Nephron (organoid): Measurements from ENCODE around the gene MARCO.

ENCODE experiments used
- H3K27ac Mint-ChIP-seq, 3 experiments: 2 replicates each; pipeline ENCODE4 v1.8.0; 2020; ENCODE audit warnings: mixed read lengths in 3 of 3, mild to moderate bottlenecking in 2 of 3, moderate library complexity in 1 of 3
- H3K27me3 Mint-ChIP-seq: 2 replicates; pipeline ENCODE4 v1.8.0; 2021; ENCODE audit warnings: low read depth, mild to moderate bottlenecking, moderate library complexity, mixed read lengths
- H3K36me3 Mint-ChIP-seq: 2 replicates; pipeline ENCODE4 v1.8.0; 2020; ENCODE audit warnings: low read depth, mixed read lengths
- H3K4me1 Mint-ChIP-seq: 2 replicates; pipeline ENCODE4 v1.8.0; 2020; ENCODE audit warnings: mixed read lengths
- H3K4me3 Mint-ChIP-seq, 3 experiments: 2 replicates each; pipeline ENCODE4 v1.8.0; 2020; ENCODE audit warnings: mild to moderate bottlenecking in 3 of 3, mixed read lengths in 3 of 3, moderate library complexity in 2 of 3
- H3K9me3 Mint-ChIP-seq: 2 replicates; pipeline ENCODE4 v1.8.0; 2020; ENCODE audit warnings: mixed read lengths
- TF ChIP-seq, protein P1 (sequence below), 3 experiments: fragments of 200-600 bp; sonication (generic); IDR thresholded peaks; one replicate each; pipeline ENCODE4 v1.5.0; 2021; ENCODE audit warnings: antibody characterized with exemption in 3 of 3; ENCODE audit not compliant: unreplicated experiment in 3 of 3

The MARCO gene

GRCh38 chr2:119019521-119019920 is 77.5 kb downstream of the MARCO start:
- Mint-ChIP-seq H3K27ac (no peak overlapping the region), H3K9me3 (no peaks in the 10 kb centered on the region), H3K4me3 (no peak overlapping the region), H3K4me1 (no peaks in the 10 kb centered on the region), H3K27me3 (peaks cover 41% of the 10 kb centered on the region), H3K36me3 (no peaks in the 10 kb centered on the region)
- TF ChIP-seq, protein P1, sequence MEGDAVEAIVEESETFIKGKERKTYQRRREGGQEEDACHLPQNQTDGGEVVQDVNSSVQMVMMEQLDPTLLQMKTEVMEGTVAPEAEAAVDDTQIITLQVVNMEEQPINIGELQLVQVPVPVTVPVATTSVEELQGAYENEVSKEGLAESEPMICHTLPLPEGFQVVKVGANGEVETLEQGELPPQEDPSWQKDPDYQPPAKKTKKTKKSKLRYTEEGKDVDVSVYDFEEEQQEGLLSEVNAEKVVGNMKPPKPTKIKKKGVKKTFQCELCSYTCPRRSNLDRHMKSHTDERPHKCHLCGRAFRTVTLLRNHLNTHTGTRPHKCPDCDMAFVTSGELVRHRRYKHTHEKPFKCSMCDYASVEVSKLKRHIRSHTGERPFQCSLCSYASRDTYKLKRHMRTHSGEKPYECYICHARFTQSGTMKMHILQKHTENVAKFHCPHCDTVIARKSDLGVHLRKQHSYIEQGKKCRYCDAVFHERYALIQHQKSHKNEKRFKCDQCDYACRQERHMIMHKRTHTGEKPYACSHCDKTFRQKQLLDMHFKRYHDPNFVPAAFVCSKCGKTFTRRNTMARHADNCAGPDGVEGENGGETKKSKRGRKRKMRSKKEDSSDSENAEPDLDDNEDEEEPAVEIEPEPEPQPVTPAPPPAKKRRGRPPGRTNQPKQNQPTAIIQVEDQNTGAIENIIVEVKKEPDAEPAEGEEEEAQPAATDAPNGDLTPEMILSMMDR (IDR thresholded peaks at IDR 0.05; ENCODE audit: unreplicated experiment in 3 of 3): no peak

- Mint-ChIP-seq H3K4me3 (no peak overlapping the region), H3K9me3 (no peaks in the 10 kb centered on the region), H3K4me1 (no peaks in the 10 kb centered on the region), H3K27me3 (peaks cover 36% of the 10 kb centered on the region), H3K27ac (no peak overlapping the region), H3K36me3 (no peaks in the 10 kb centered on the region)
- TF ChIP-seq, protein P1 (IDR thresholded peaks at IDR 0.05; ENCODE audit: unreplicated experiment in 3 of 3): no peak
Observed at GRCh38 chr2:119022678-119023077, 80.7 kb downstream of the MARCO start.

DNA sequence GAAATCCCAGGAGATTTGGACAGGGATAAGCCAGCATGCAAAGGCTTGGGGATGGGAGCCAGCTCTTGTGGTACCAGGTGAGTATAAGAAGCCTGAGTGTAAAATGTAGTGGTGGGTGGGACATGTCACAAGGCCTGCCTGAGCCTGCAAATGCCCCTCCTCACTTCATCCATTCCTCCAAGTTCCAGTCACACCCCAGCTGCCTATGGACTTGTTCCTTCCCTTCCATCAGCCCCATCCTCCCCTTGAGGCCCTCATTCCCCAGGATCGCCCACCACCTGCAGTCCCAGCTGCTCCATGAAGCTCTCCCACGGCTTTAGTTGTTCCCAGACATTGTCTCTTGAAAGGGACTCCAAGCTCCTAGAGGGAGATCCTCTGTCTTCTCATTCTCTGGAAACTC is 81.5 kb downstream of the MARCO start:
- Mint-ChIP-seq H3K27ac (no peak overlapping the region), H3K9me3 (no peaks in the 10 kb centered on the region), H3K4me3 (no peak overlapping the region), H3K36me3 (no peaks in the 10 kb centered on the region), H3K27me3 (peaks cover 40% of the 10 kb centered on the region), H3K4me1 (no peaks in the 10 kb centered on the region)
- TF ChIP-seq, protein P1 (IDR thresholded peaks at IDR 0.05; ENCODE audit: unreplicated experiment in 3 of 3): no peak

DNA sequence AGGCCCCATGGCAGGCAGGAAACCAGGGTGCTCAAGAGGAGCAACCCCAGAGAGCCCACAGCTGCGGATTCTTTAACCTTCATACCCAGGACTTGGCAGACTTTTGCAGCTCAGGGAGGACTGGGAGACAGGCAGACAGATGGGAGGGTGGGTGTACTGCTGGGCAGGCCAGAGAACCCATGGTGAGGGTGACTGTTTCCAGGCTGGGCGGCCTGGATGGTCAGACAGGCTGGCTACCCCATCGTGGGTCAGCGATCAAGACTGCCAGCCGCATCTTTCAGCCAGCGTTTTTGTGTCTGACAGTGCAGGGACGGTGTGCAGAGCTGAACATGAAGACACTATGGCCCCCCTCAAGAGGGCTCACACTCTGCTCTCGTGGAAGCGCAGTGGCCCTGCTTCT is 82.2 kb downstream of the MARCO start:
- Mint-ChIP-seq H3K27me3 (peaks cover 43% of the 10 kb centered on the region), H3K4me3 (no peak overlapping the region), H3K4me1 (no peaks in the 10 kb centered on the region), H3K27ac (no peak overlapping the region), H3K36me3 (no peaks in the 10 kb centered on the region), H3K9me3 (no peaks in the 10 kb centered on the region)
- TF ChIP-seq, protein P1 (IDR thresholded peaks at IDR 0.05; ENCODE audit: unreplicated experiment in 3 of 3): no peak

DNA sequence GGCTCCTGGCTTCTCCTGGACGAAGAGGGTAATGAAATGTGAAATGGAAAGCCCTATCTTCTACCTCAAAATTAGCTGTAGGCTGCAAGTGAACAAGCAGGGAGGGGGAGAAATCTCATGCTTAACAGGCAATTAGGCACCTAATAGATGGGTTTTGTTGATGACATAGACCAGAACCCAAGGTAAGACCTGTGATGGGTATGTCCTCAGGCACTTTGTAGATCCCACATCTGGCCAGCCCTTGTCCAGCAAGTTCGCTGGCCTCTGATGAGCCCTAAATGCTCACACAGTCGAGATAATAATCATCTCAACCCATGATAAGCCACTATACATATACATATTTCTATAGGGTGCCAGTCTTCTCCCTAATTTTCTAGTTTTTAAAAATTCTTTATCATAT is 82.6 kb downstream of the MARCO start:
- Mint-ChIP-seq H3K4me3 (no peak overlapping the region), H3K4me1 (no peaks in the 10 kb centered on the region), H3K27me3 (peaks cover 47% of the 10 kb centered on the region), H3K27ac (no peak overlapping the region), H3K36me3 (no peaks in the 10 kb centered on the region), H3K9me3 (no peaks in the 10 kb centered on the region)
- TF ChIP-seq, protein P1 (IDR thresholded peaks at IDR 0.05; ENCODE audit: unreplicated experiment in 3 of 3): no peak

GRCh38 chr2:119025013-119025412 is 83.0 kb downstream of the MARCO start:
- TF ChIP-seq, protein P1 (IDR thresholded peaks at IDR 0.05; ENCODE audit: unreplicated experiment in 3 of 3): no peak
- no peak overlapping the region for H3K4me3 Mint-ChIP-seq
- peaks cover 49% of the 10 kb centered on the region for H3K27me3 Mint-ChIP-seq
- no peaks in the 10 kb centered on the region for H3K4me1 Mint-ChIP-seq
- H3K36me3 Mint-ChIP-seq: no peaks in the 10 kb centered on the region
- H3K27ac Mint-ChIP-seq: no peak overlapping the region
- no peaks in the 10 kb centered on the region for H3K9me3 Mint-ChIP-seq
